Mesodermal cell (in vitro differentiated cells): Measurements from ENCODE around the gene PLEKHG7.
"Not testable (repeated sequence)": the region's sequence is repeated elsewhere in the genome, so short reads cannot be mapped to it uniquely, and the experiment has no call there.

Source experiments
- H3K27ac ChIP-seq: 2 replicates; pipeline ENCODE4 v1.7.0; 2013; ENCODE audit warnings: mild to moderate bottlenecking, low read depth, low read length, moderate library complexity; ENCODE audit not compliant: severe bottlenecking
- H3K36me3 ChIP-seq: 2 replicates; pipeline ENCODE4 v1.7.1; 2013; ENCODE audit warnings: mild to moderate bottlenecking, low read length, moderate library complexity; ENCODE audit not compliant: control insufficient read depth, insufficient read depth
- H3K4me1 ChIP-seq: one replicate; pipeline ENCODE4 v1.7.1; 2013; ENCODE audit warnings: mild to moderate bottlenecking, low read length; ENCODE audit not compliant: insufficient read depth, control insufficient read depth, poor library complexity, severe bottlenecking
- H3K4me3 ChIP-seq: 2 replicates; pipeline ENCODE4 v1.7.0; 2013; ENCODE audit warnings: low read length, control low read depth, mild to moderate bottlenecking; ENCODE audit not compliant: insufficient read depth, poor library complexity, severe bottlenecking; ENCODE audit errors: extremely low read depth
- H3K9me3 ChIP-seq: 2 replicates; pipeline ENCODE4 v1.7.1; 2013; ENCODE audit warnings: mild to moderate bottlenecking, low read length, moderate library complexity; ENCODE audit not compliant: control insufficient read depth
- WGBS, 2 experiments: methylation state at CpG; one replicate each; pipeline ENCODE4 v1.1.5; 2013; ENCODE audit warnings: missing lambda C conversion rate in 2 of 2; ENCODE audit not compliant: insufficient coverage in 2 of 2; 5-methylcytosine and 5-hydroxymethylcytosine counted together

Gene PLEKHG7

GRCh38 chr12:92745856-92746550 lies 43.2 kb downstream of the PLEKHG7 start:
- peaks cover 16% of the 10 kb centered on the region for H3K4me1 ChIP-seq
- 63 to 87% methylated on average over 2 to 3 of the region's 4 CpGs for WGBS, 2 experiments
- H3K9me3 ChIP-seq: no peaks in the 10 kb centered on the region
- no peak overlapping the region for H3K4me3 ChIP-seq
- no peaks in the 10 kb centered on the region for H3K36me3 ChIP-seq
- H3K27ac ChIP-seq: peak overlapping the region; percentile 24

GRCh38 chr12:92747151-92747550 lies 44.4 kb downstream of the PLEKHG7 start:
- no CpG with 5 or more reads among the region's 1 CpG for WGBS, 2 experiments

GRCh38 chr12:92749691-92750090 lies 46.9 kb downstream of the PLEKHG7 start:
- not testable (repeated sequence) for H3K36me3 ChIP-seq, H3K9me3 ChIP-seq, H3K27ac ChIP-seq, H3K4me3 ChIP-seq
- peaks cover 21% of the 10 kb centered on the region for H3K4me1 ChIP-seq

More at GRCh38 chr12:92747151-92747550, 44.4 kb downstream of the PLEKHG7 start:
- Histone ChIP-seq H3K4me3 (no peak overlapping the region), H3K27ac (no peak overlapping the region), H3K36me3 (no peaks in the 10 kb centered on the region), H3K9me3 (no peaks in the 10 kb centered on the region), H3K4me1 (peaks cover 16% of the 10 kb centered on the region)

DNA sequence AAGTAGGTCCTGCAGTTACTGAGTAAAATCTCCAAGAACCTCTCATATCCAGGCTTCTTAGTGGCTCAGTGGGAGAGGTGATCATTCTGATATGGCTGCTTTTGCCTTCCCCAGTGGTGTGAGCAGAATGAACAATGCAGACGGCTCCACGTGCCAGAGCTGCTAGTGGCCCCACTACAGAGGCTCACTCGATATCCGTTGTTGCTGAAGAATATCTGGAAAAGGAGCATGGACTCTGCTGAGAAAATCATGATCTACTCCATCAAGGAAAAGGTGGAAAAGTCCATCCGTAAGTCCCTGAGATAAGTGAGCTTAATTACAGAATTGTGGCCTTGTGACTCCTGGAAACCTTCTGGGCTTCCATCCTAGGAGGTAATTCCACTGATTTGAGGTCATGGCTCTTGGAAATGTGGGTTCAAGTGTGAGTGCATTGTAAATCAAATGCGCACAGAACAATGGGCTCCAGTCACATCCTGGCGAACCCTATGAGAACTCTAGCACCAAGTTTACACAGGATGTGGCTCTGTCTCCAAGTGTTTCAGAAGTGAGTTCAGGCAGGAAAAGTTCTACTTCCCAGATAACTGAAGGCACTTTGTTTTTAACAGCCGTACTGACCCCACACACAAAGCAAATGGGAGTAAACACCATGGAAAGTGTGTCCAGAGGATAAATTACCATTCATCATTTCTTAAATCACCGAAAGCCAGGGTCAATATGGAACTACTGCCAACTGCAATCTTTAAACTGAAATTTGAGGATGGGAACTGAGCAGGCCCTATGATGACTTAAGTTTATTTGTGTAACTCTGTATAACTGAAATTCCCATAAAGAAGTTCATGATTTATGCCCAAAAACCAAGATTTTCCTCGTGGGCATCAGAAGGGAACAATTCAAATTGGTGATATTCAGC lies 51.4 kb downstream of the PLEKHG7 start:
- Histone ChIP-seq H3K9me3 (no peaks in the 10 kb centered on the region), H3K4me3 (no peak overlapping the region), H3K36me3 (no peaks in the 10 kb centered on the region), H3K27ac (peak overlapping the region; percentile 39), H3K4me1 (peaks cover 8% of the 10 kb centered on the region)
- 95 to 99% methylated on average over 7 to 8 of the region's 10 CpGs for WGBS, 2 experiments

DNA sequence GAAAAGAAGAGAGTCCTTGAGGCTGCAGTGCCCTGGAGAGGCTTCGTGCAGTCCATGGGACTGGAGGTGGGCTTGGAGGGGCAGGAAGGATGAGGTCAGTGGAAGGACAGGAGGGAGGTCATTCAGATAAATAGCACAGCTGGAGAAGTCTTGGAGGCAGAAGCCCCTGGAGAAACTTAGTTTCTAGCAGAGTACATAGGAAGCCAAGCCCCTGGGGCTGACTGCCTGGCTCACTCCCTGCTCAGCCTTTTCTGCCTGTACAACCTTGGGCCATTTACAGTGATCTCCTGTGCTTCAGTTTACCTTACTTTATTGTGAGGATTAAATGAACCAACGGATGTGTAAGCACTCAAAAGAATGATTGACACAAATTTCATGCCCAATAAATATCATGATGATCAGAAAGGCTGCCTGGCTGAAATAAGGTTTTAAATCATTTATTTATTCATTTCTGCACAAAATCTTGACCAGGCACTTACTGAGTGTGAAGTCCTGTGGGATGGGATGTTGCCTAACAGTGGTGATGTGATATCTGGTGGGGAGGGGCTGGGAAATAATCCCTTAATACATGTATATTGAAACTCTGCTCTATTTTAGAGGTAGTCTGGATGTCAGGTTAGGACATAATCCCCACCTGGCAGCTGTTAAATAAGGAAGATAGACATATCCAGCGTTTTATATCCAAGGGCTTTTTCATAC lies 54.3 kb downstream of the PLEKHG7 start:
- no peak overlapping the region for H3K27ac ChIP-seq
- peaks cover 11% of the 10 kb centered on the region for H3K4me1 ChIP-seq
- no peak overlapping the region for H3K4me3 ChIP-seq
- WGBS, 2 experiments: 75 to 100% methylated on average over 1 to 2 of the region's 3 CpGs
- H3K36me3 ChIP-seq: no peaks in the 10 kb centered on the region
- H3K9me3 ChIP-seq: no peaks in the 10 kb centered on the region

GRCh38 chr12:92757597-92758121 lies 54.9 kb downstream of the PLEKHG7 start:
- Histone ChIP-seq H3K36me3 (no peaks in the 10 kb centered on the region), H3K4me1 (peaks cover 11% of the 10 kb centered on the region), H3K9me3 (no peaks in the 10 kb centered on the region), H3K27ac (no peak overlapping the region), H3K4me3 (no peak overlapping the region)
- 84 to 93% methylated on average over 3 to 4 of the region's 5 CpGs for WGBS, 2 experiments

GRCh38 chr12:92759634-92760268 lies 57.0 kb downstream of the PLEKHG7 start:
- WGBS, 2 experiments: 59 to 78% methylated on average over 2 of the region's 3 CpGs
- Histone ChIP-seq H3K4me3 (no peak overlapping the region), H3K27ac (peak overlapping the region; percentile 83), H3K4me1 (peaks cover 7% of the 10 kb centered on the region), H3K9me3 (no peaks in the 10 kb centered on the region), H3K36me3 (no peaks in the 10 kb centered on the region)

DNA sequence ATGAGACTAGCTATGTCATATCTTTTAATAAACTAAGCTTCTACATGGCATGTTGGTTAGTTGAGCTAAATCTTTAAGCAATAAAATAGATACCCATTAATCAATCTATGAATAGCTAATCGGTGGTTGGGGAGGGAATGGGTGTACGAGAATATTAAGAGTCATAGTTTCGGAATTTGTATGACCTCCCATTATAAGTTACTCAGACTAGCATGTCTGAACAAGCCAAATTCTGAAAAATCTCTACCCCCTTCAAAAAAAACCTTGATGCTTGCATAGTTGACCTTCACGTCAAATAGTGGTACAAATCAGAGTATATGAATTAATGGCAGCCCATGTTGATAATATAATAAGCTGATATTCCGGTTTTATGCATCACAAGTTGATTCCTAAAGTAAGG lies 60.0 kb downstream of the PLEKHG7 start:
- Histone ChIP-seq H3K36me3 (no peaks in the 10 kb centered on the region), H3K27ac (no peak overlapping the region), H3K4me1 (peaks cover 4% of the 10 kb centered on the region), H3K9me3 (no peaks in the 10 kb centered on the region), H3K4me3 (no peak overlapping the region)
- no CpG with 5 or more reads among the region's 5 CpGs for WGBS, 2 experiments

DNA sequence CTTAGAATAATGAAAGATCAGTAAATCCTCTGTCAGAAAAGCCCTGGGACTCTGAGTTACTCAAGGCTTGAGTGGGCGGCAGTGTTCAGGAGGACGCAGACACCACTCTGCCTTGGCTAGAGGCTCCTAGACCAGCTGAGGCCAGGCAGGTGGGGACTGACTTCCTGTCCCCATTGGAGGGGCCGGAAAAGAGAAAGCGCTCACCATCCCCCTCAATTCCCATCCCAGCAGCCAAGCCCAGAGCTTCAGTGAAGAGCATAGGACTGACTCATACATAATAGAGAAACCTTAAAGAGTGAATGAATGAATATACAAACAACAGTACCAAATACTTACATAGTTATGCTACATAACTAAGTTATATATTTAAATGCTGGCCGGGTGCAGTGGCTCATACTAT lies 62.0 kb downstream of the PLEKHG7 start:
- H3K36me3 ChIP-seq: no peaks in the 10 kb centered on the region
- no peaks in the 10 kb centered on the region for H3K9me3 ChIP-seq
- 92 to 100% methylated on average over 2 to 4 of the region's 5 CpGs for WGBS, 2 experiments
- no peak overlapping the region for H3K4me3 ChIP-seq
- no peaks in the 10 kb centered on the region for H3K4me1 ChIP-seq
- no peak overlapping the region for H3K27ac ChIP-seq

- Histone ChIP-seq H3K4me3 (no peak overlapping the region), H3K27ac (no peak overlapping the region), H3K4me1 (no peaks in the 10 kb centered on the region), H3K9me3 (no peaks in the 10 kb centered on the region), H3K36me3 (no peaks in the 10 kb centered on the region)
- WGBS, 2 experiments: 100% methylated on average over 1 of the region's 1 CpG; no CpG with 5 or more reads in 1 of the 2 experiments
These were observed 63.1 kb downstream of the PLEKHG7 start for GRCh38 chr12:92765871-92766270.
